Measurements from ENCODE around the gene MAPK8IP3. TPM values are rescaled to one million over a fixed set of nuclear protein-coding genes. Genes with fewer than 3 reads are reported as not detected.

MAPK8IP3 gene
- total and polyA plus RNA-seq, 9 of the 15 experiments (the other 6 are each of a cell fraction or from before 2014, with no cell fraction given) = 0.17 to 58.7 (median 16.7) TPM

GRCh38 chr16:1678500-1679098, 27.4 kb upstream of the MAPK8IP3 start (continued):
- TF ChIP-seq BDP1 (IDR thresholded peaks at IDR 0.05; ENCODE audit: insufficient read depth, insufficient read length) (no peak), SPI1 (IDR thresholded peaks at IDR 0.05; ENCODE audit: borderline replicate concordance, low read depth, low read length) (0 out of 2 replicates have a peak, but pooled peaks have one; percentile 6), PRPF4 (IDR thresholded peaks at IDR 0.05; ENCODE audit: insufficient read depth, low read depth, low read length, poor library complexity, severe bottlenecking) (no peak), MECOM (CRISPR knock-in tag; IDR thresholded peaks at IDR 0.05) (no peak), AFF1 (IDR thresholded peaks at IDR 0.05; ENCODE audit: low read depth in 1 of 2, partially characterized antibody in 2 of 2) (no peak), HNRNPK (IDR thresholded peaks at IDR 0.05; ENCODE audit: low read depth, low read length, poor library complexity, severe bottlenecking) (peak; percentile 91), TRIM24 (IDR thresholded peaks at IDR 0.05) (no peak), HDAC1 (IDR thresholded peaks at IDR 0.05) (peak in 1 of 2 experiments; percentile 74; a peak in 1 of 4 replicates), BCLAF1 (IDR thresholded peaks at IDR 0.05; ENCODE audit: borderline replicate concordance in 1 of 2, control insufficient read depth in 1 of 2, low read depth in 2 of 2, low read length in 1 of 2) (no peak), MEF2D (tag; conservative IDR thresholded peaks at IDR 0.05; ENCODE audit: low read depth) (no peak), ZNF77 (CRISPR knock-in tag; IDR thresholded peaks at IDR 0.05) (no peak), CAMTA2 (CRISPR knock-in tag; conservative IDR thresholded peaks at IDR 0.05) (no peak), PCBP1 (IDR thresholded peaks at IDR 0.05; ENCODE audit: low read depth, low read length, poor library complexity, severe bottlenecking) (peak; percentile 87), BRCA1 (IDR thresholded peaks at IDR 0.05) (no peak), BRCA1 (CRISPR knock-in tag; IDR thresholded peaks at IDR 0.05) (0 out of 2 replicates have a peak, but pooled peaks have one; percentile 73), MXI1 (IDR thresholded peaks at IDR 0.05; ENCODE audit: low read depth, low read length) (no peak), ZNF431 (CRISPR knock-in tag; IDR thresholded peaks at IDR 0.05) (no peak)
- TF ChIP-seq, protein P1, sequence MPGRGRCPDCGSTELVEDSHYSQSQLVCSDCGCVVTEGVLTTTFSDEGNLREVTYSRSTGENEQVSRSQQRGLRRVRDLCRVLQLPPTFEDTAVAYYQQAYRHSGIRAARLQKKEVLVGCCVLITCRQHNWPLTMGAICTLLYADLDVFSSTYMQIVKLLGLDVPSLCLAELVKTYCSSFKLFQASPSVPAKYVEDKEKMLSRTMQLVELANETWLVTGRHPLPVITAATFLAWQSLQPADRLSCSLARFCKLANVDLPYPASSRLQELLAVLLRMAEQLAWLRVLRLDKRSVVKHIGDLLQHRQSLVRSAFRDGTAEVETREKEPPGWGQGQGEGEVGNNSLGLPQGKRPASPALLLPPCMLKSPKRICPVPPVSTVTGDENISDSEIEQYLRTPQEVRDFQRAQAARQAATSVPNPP (IDR thresholded peaks at IDR 0.05; ENCODE audit: borderline replicate concordance, insufficient read depth, insufficient read length) = no peak
- TF ChIP-seq, protein P2, sequence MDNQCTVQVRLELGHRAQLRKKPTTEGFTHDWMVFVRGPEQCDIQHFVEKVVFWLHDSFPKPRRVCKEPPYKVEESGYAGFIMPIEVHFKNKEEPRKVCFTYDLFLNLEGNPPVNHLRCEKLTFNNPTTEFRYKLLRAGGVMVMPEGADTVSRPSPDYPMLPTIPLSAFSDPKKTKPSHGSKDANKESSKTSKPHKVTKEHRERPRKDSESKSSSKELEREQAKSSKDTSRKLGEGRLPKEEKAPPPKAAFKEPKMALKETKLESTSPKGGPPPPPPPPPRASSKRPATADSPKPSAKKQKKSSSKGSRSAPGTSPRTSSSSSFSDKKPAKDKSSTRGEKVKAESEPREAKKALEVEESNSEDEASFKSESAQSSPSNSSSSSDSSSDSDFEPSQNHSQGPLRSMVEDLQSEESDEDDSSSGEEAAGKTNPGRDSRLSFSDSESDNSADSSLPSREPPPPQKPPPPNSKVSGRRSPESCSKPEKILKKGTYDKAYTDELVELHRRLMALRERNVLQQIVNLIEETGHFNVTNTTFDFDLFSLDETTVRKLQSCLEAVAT (IDR thresholded peaks at IDR 0.05) = no peak
